Liver (tissue), 9 donors: ENCODE data around the gene RPS6KA2. TPM values are rescaled to one million over a fixed set of nuclear protein-coding genes. Genes with fewer than 3 reads are reported as not detected.

ENCODE experiments used
- DNase-seq: peaks from one replicate; pipeline ENCODE4 v3.0.0-alpha.2; 2017; ENCODE audit warnings: low spot score
- H3K27ac ChIP-seq, 2 donors: one replicate each; pipeline ENCODE4 v1.7.0; 2013; ENCODE audit warnings: inconsistent platforms in 2 of 2, low read length in 2 of 2, control low read depth in 1 of 2, low read depth in 1 of 2, mild to moderate bottlenecking in 1 of 2
- H3K27me3 ChIP-seq, 4 donors: one replicate each; pipeline versions ENCODE4 v1.6.1 to v1.7.0; 2013; ENCODE audit warnings: low read length in 3 of 4, inconsistent platforms in 1 of 4, mild to moderate bottlenecking in 1 of 4, moderate library complexity in 1 of 4; ENCODE audit not compliant: control insufficient read depth in 4 of 4, insufficient read depth in 4 of 4
- H3K36me3 ChIP-seq, 4 donors: one replicate each; pipeline versions ENCODE4 v1.6.1 to v1.7.0; 2013; ENCODE audit warnings: low read length in 3 of 4, mild to moderate bottlenecking in 3 of 4, low read depth in 1 of 4, moderate library complexity in 1 of 4; ENCODE audit not compliant: control insufficient read depth in 4 of 4, insufficient read depth in 3 of 4
- H3K4me1 ChIP-seq, 4 donors: one replicate each; pipeline versions ENCODE4 v1.6.1 to v1.7.0; 2013; ENCODE audit warnings: low read length in 3 of 4, mild to moderate bottlenecking in 3 of 4, moderate library complexity in 1 of 4; ENCODE audit not compliant: control insufficient read depth in 4 of 4, insufficient read depth in 4 of 4
- H3K4me3 ChIP-seq, 3 donors: one replicate each; pipeline versions ENCODE4 v1.6.1 to v1.7.0; 2013; ENCODE audit warnings: low read length in 3 of 3, control low read depth in 1 of 3, low read depth in 1 of 3, mild to moderate bottlenecking in 1 of 3
- H3K9ac ChIP-seq, 2 donors: one replicate each; pipeline ENCODE4 v1.7.0; 2013; ENCODE audit warnings: low read length in 2 of 2, mild to moderate bottlenecking in 2 of 2, moderate library complexity in 2 of 2, control low read depth in 1 of 2, low read depth in 1 of 2
- H3K9me3 ChIP-seq, 4 donors: one replicate each; pipeline versions ENCODE4 v1.6.1 to v1.7.0; 2013; ENCODE audit warnings: low read length in 3 of 4; ENCODE audit not compliant: control insufficient read depth in 4 of 4
- ATF3 ChIP-seq: IDR thresholded peaks from 2 replicates; pipeline ENCODE4 v1.6.1; 2016; ENCODE audit warnings: antibody characterized with exemption
- CTCF ChIP-seq: fragments of 150-350 bp; IDR thresholded peaks from 2 replicates; pipeline ENCODE4 v1.5.1; 2017; ENCODE audit warnings: improper control_type of control experiment, low read depth, low read length; ENCODE audit not compliant: missing input control
- EGR1 ChIP-seq, 2 donors: IDR thresholded peaks; 2 replicates each; pipeline ENCODE4 v1.6.1; 2016 to 2018; ENCODE audit warnings: antibody characterized with exemption in 2 of 2, low read depth in 2 of 2
- FOXA1 ChIP-seq: IDR thresholded peaks from 2 replicates; pipeline ENCODE4 v1.6.1; 2016; ENCODE audit warnings: antibody characterized with exemption
- GABPA ChIP-seq, 2 donors: IDR thresholded peaks in 1 of 2; conservative IDR thresholded peaks in 1 of 2; 2 replicates each; pipeline ENCODE4 v1.6.1; 2016; ENCODE audit warnings: antibody characterized with exemption in 2 of 2, mild to moderate bottlenecking in 1 of 2, moderate library complexity in 1 of 2
- HNF4G ChIP-seq: IDR thresholded peaks from 2 replicates; pipeline ENCODE4 v1.6.1; 2016; ENCODE audit warnings: antibody characterized with exemption
- JUND ChIP-seq, 2 donors: IDR thresholded peaks; 2 replicates each; pipeline ENCODE4 v1.6.1; 2016; ENCODE audit warnings: antibody characterized with exemption in 2 of 2
- NR2F2 ChIP-seq: IDR thresholded peaks from 2 replicates; pipeline ENCODE4 v1.6.1; 2016; ENCODE audit warnings: antibody characterized with exemption
- RAD21 ChIP-seq, 2 donors: IDR thresholded peaks; 2 replicates each; pipeline ENCODE4 v1.6.1; 2016; ENCODE audit warnings: antibody characterized with exemption in 2 of 2, mild to moderate bottlenecking in 2 of 2
- REST ChIP-seq: IDR thresholded peaks from 2 replicates; pipeline ENCODE4 v1.6.1; 2016; ENCODE audit warnings: antibody characterized with exemption, mild to moderate bottlenecking
- RXRA ChIP-seq, 2 donors: IDR thresholded peaks; 2 replicates each; pipeline ENCODE4 v1.6.1; 2017 to 2018; ENCODE audit warnings: antibody characterized with exemption in 2 of 2, mild to moderate bottlenecking in 1 of 2
- TAF1 ChIP-seq: conservative IDR thresholded peaks from 2 replicates; pipeline ENCODE4 v1.6.1; 2016; ENCODE audit warnings: antibody characterized with exemption, mild to moderate bottlenecking
- YY1 ChIP-seq: IDR thresholded peaks from 2 replicates; pipeline ENCODE4 v1.6.1; 2016; ENCODE audit warnings: antibody characterized with exemption, mild to moderate bottlenecking
- WGBS: extraction: QIAGEN DNeasy Blood & Tissue Kit; methylation state at CpG from one replicate; pipeline ENCODE4 v1.1.7; 2013; 5-methylcytosine and 5-hydroxymethylcytosine counted together
- polyA plus RNA-seq, 2 donors: library from polyadenylated mRNA; stranded (reverse) in 1 of 2; unstranded in 1 of 2; fragments of 200-250 nt in 1 of 2; fragments of >200 nt in 1 of 2; fragmentation: Nextera tagmentation in 1 of 2; extraction: Ambion mirVana in 1 of 2; gene quantifications; one replicate each; pipeline versions ENCODE4 v1.2.1 to v1.2.3, GENCODE V29; 2013 to 2015
- total RNA-seq, 2 donors: library from RNA; depleted of rRNA; stranded (reverse); fragments of >200 nt; gene quantifications; one replicate each; pipeline ENCODE4 v1.2.3, GENCODE V29; 2014
- donor health status: healthy.
- donor health status: healthy.
- donor health status: healthy.
- donor health status: healthy.
- donor health status: healthy.

RPS6KA2 gene
- total and polyA plus RNA-seq, 4 donors: 2.5 to 9.0 (median 5.0) TPM

- no peak for DNase-seq
- H3K36me3 ChIP-seq: peaks cover 0 to 5% (median 4%) of the 10 kb centered on the region in 4 donors
- TF ChIP-seq FOXA1 (no peak), GABPA (IDR thresholded peaks at IDR 0.05 in 1 of 2, conservative IDR thresholded peaks at IDR 0.05 in 1 of 2) (no peak), JUND (IDR thresholded peaks at IDR 0.05) (no peak), TAF1 (no peak), RAD21 (IDR thresholded peaks at IDR 0.05) (no peak), CTCF (no peak)
- no peak overlapping the region for H3K27ac ChIP-seq
- H3K4me3 ChIP-seq: no peak overlapping the region
- 94% methylated on average over 20 of the region's 20 CpGs for WGBS
- no peaks in the 10 kb centered on the region for H3K27me3 ChIP-seq
- no peaks in the 10 kb centered on the region for H3K4me1 ChIP-seq
- H3K9me3 ChIP-seq: no peaks in the 10 kb centered on the region
- no peak overlapping the region for H3K9ac ChIP-seq
Observed at GRCh38 chr6:166485651-166486535, 141.2 kb downstream of the RPS6KA2 start.

- H3K9ac ChIP-seq: no peak overlapping the region
- no peaks in the 10 kb centered on the region for H3K9me3 ChIP-seq
- no peak overlapping the region for H3K4me3 ChIP-seq
- no peak overlapping the region for H3K27ac ChIP-seq
- 92% methylated on average over 10 of the region's 10 CpGs for WGBS
- H3K4me1 ChIP-seq: no peaks in the 10 kb centered on the region
- H3K36me3 ChIP-seq: peaks cover 0 to 5% (median 2%) of the 10 kb centered on the region in 4 donors
- no peak for DNase-seq
- no peaks in the 10 kb centered on the region for H3K27me3 ChIP-seq
- TF ChIP-seq EGR1 (IDR thresholded peaks at IDR 0.05; ENCODE audit: low read depth in 2 of 2) (no peak), YY1 (no peak), RXRA (IDR thresholded peaks at IDR 0.05) (no peak), TAF1 (no peak), HNF4G (no peak), NR2F2 (no peak), ATF3 (no peak), JUND (IDR thresholded peaks at IDR 0.05) (no peak), REST (no peak)
Observed at GRCh38 chr6:166484863-166485262, 142.2 kb downstream of the RPS6KA2 start.
